Measurements from ENCODE around the gene DYRK3. TPM values are rescaled to one million over a fixed set of nuclear protein-coding genes. Genes with fewer than 3 reads are reported as not detected.

DYRK3 gene
- total and polyA plus RNA-seq, 2 of the 13 experiments (the other 11 are each of a cell fraction or from before 2014, with no cell fraction given): 0.48 to 2.8 TPM

DNA sequence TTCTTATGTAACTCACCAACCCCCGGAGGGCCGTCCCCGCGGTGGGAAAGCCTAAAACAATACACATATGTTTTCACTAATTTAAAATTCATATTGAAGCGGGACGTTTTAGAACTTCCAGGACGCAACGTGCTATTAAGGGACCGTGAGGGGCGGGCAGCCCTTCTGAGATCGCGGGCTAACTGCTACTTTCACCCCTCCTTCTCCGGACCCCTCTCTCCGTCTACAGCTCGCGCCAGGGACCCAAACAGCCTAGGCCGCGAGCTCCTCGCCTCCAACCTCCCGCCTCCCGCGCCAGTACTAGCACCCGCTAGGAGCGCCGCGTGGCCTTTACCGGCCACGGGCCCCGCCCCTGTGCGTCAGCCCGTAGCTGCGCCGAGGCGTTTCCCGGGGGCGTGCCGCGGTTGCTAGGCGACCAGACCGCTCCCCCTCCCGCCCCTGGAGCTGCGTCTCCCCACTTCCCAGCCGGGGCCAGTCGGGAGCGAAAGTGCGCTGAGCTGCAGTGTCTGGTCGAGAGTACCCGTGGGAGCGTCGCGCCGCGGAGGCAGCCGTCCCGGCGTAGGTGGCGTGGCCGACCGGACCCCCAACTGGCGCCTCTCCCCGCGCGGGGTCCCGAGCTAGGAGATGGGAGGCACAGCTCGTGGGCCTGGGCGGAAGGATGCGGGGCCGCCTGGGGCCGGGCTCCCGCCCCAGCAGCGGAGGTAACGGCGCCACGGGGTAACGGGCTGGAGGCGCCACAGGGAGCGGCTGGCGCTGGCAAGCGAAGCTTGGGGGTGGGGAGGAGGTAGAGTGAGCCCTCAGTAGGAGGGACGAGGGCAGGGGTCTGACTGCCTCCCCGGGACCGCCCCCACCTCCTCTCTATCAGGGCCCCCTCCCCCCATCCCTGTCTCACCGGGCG is at the start of gene DYRK3 (continued):
- TF ChIP-seq, protein P1, sequence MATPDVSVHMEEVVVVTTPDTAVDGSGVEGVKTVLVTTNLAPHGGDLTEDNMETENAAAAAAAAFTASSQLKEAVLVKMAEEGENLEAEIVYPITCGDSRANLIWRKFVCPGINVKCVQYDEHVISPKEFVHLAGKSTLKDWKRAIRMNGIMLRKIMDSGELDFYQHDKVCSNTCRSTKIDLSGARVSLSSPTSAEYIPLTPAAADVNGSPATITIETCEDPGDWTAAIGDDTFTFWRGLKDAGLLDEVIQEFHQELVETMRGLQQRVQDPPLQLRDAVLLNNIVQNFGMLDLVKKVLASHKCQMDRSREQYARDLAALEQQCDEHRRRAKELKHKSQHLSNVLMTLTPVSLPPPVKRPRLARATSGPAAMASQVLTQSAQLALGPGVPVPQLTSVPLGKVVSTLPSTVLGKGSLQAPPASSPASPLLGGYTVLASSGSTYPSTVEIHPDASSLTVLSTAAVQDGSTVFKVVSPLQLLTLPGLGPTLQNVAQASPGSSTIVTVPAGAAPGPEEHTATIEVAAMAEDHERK (CRISPR knock-in tag; IDR thresholded peaks at IDR 0.05; ENCODE audit: low read depth): peak; percentile 85
- TF ChIP-seq, protein P2, sequence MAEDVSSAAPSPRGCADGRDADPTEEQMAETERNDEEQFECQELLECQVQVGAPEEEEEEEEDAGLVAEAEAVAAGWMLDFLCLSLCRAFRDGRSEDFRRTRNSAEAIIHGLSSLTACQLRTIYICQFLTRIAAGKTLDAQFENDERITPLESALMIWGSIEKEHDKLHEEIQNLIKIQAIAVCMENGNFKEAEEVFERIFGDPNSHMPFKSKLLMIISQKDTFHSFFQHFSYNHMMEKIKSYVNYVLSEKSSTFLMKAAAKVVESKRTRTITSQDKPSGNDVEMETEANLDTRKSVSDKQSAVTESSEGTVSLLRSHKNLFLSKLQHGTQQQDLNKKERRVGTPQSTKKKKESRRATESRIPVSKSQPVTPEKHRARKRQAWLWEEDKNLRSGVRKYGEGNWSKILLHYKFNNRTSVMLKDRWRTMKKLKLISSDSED (CRISPR knock-in tag; IDR thresholded peaks at IDR 0.05): no peak
- TF ChIP-seq ZNF121 (CRISPR knock-in tag; IDR thresholded peaks at IDR 0.05): no peak
- no peak for TF ChIP-seq ZFP62 (CRISPR knock-in tag; IDR thresholded peaks at IDR 0.05)
- peak; percentile 71; the same call in 1 of the 2 replicates for TF ChIP-seq FOXC1 (CRISPR knock-in tag; IDR thresholded peaks at IDR 0.05; ENCODE audit: borderline replicate concordance)
- no peak for TF ChIP-seq NFE2L1 (CRISPR knock-in tag; IDR thresholded peaks at IDR 0.05; ENCODE audit: borderline replicate concordance)
- no peak for TF ChIP-seq ZNF567 (CRISPR knock-in tag; IDR thresholded peaks at IDR 0.05; ENCODE audit: borderline replicate concordance)
- TF ChIP-seq ZNF891 (CRISPR knock-in tag; IDR thresholded peaks at IDR 0.05): peak; percentile 74
- TF ChIP-seq AKAP8 (CRISPR knock-in tag; IDR thresholded peaks at IDR 0.05): no peak
- no peak for TF ChIP-seq SSRP1 (CRISPR knock-in tag; IDR thresholded peaks at IDR 0.05)
- no peak for TF ChIP-seq AHR (CRISPR knock-in tag; IDR thresholded peaks at IDR 0.05)
- TF ChIP-seq HNF4G (IDR thresholded peaks at IDR 0.05; ENCODE audit: borderline replicate concordance, low read depth, low read length): no peak
- TF ChIP-seq HNF4G (CRISPR knock-in tag; IDR thresholded peaks at IDR 0.05; ENCODE audit: borderline replicate concordance, low read depth): peak; percentile 52; the same call in 1 of the 2 replicates
- peak; percentile 88; the same call in 1 of the 2 replicates for TF ChIP-seq ZNF343 (CRISPR knock-in tag; IDR thresholded peaks at IDR 0.05)
- TF ChIP-seq TGIF2 (CRISPR knock-in tag; IDR thresholded peaks at IDR 0.05): no peak
- 0 out of 2 replicates have a peak, but pooled peaks have one; percentile 44 for TF ChIP-seq ZFP36L2 (CRISPR knock-in tag; IDR thresholded peaks at IDR 0.05)
- peak; percentile 88; the same call in 1 of the 2 replicates for TF ChIP-seq ZNF235 (CRISPR knock-in tag; IDR thresholded peaks at IDR 0.05; ENCODE audit: borderline replicate concordance)
- peak; percentile 90 for TF ChIP-seq HNRNPLL (IDR thresholded peaks at IDR 0.05; ENCODE audit: low read depth, low read length, poor library complexity, severe bottlenecking)
- TF ChIP-seq, protein P3, sequence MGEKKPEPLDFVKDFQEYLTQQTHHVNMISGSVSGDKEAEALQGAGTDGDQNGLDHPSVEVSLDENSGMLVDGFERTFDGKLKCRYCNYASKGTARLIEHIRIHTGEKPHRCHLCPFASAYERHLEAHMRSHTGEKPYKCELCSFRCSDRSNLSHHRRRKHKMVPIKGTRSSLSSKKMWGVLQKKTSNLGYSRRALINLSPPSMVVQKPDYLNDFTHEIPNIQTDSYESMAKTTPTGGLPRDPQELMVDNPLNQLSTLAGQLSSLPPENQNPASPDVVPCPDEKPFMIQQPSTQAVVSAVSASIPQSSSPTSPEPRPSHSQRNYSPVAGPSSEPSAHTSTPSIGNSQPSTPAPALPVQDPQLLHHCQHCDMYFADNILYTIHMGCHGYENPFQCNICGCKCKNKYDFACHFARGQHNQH (CRISPR knock-in tag; IDR thresholded peaks at IDR 0.05): peak; percentile 64
- TF ChIP-seq, protein P4, sequence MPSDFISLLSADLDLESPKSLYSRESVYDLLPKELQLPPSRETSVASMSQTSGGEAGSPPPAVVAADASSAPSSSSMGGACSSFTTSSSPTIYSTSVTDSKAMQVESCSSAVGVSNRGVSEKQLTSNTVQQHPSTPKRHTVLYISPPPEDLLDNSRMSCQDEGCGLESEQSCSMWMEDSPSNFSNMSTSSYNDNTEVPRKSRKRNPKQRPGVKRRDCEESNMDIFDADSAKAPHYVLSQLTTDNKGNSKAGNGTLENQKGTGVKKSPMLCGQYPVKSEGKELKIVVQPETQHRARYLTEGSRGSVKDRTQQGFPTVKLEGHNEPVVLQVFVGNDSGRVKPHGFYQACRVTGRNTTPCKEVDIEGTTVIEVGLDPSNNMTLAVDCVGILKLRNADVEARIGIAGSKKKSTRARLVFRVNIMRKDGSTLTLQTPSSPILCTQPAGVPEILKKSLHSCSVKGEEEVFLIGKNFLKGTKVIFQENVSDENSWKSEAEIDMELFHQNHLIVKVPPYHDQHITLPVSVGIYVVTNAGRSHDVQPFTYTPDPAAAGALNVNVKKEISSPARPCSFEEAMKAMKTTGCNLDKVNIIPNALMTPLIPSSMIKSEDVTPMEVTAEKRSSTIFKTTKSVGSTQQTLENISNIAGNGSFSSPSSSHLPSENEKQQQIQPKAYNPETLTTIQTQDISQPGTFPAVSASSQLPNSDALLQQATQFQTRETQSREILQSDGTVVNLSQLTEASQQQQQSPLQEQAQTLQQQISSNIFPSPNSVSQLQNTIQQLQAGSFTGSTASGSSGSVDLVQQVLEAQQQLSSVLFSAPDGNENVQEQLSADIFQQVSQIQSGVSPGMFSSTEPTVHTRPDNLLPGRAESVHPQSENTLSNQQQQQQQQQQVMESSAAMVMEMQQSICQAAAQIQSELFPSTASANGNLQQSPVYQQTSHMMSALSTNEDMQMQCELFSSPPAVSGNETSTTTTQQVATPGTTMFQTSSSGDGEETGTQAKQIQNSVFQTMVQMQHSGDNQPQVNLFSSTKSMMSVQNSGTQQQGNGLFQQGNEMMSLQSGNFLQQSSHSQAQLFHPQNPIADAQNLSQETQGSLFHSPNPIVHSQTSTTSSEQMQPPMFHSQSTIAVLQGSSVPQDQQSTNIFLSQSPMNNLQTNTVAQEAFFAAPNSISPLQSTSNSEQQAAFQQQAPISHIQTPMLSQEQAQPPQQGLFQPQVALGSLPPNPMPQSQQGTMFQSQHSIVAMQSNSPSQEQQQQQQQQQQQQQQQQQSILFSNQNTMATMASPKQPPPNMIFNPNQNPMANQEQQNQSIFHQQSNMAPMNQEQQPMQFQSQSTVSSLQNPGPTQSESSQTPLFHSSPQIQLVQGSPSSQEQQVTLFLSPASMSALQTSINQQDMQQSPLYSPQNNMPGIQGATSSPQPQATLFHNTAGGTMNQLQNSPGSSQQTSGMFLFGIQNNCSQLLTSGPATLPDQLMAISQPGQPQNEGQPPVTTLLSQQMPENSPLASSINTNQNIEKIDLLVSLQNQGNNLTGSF (CRISPR knock-in tag; IDR thresholded peaks at IDR 0.05): no peak
- TF ChIP-seq DMAP1 (CRISPR knock-in tag; IDR thresholded peaks at IDR 0.05): peak; percentile 81
